Measurements from ENCODE around the gene TEX48.

TEX48 gene

DNA sequence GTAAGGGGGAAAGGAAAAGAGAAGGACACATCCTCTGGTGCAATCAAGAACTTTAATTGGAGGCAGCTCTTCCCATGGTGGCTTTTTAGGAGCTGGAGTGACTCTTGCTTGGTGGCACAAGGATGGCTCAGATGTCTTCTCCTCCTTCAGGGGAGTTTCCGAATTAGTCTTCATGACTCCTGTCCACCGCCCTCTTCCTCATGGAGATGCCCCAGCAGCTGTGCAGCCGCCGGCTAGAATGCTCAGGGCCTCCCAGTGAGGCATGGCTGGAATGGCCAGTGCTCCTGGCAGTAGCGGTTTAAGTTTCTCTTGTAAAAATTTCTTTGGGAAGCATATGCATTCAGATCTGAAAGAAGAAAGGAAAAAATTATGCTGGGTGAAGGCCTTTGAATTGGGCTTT, 15.6 kb downstream of the TEX48 start:
- DNase-seq, result no peak

DNA sequence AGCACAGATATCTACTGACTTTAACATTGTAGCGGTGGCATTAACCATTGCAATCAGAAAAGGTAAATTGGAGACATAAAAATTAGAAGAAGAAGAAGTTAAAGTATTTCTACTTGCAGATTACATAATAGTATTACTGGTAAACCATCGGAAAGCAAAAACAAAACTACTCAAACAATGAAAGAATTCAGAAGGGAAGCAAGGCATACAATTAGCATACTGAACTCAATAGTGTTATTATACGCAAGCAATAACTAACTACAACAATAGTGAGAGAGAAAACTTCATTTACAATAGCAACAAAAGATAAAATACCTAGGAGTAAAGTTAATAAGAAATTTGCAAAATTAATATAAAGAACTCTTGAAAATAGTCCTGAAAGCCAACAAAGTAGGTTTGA, 17.8 kb downstream of the TEX48 start:
- DNase-seq, result no peak

DNA sequence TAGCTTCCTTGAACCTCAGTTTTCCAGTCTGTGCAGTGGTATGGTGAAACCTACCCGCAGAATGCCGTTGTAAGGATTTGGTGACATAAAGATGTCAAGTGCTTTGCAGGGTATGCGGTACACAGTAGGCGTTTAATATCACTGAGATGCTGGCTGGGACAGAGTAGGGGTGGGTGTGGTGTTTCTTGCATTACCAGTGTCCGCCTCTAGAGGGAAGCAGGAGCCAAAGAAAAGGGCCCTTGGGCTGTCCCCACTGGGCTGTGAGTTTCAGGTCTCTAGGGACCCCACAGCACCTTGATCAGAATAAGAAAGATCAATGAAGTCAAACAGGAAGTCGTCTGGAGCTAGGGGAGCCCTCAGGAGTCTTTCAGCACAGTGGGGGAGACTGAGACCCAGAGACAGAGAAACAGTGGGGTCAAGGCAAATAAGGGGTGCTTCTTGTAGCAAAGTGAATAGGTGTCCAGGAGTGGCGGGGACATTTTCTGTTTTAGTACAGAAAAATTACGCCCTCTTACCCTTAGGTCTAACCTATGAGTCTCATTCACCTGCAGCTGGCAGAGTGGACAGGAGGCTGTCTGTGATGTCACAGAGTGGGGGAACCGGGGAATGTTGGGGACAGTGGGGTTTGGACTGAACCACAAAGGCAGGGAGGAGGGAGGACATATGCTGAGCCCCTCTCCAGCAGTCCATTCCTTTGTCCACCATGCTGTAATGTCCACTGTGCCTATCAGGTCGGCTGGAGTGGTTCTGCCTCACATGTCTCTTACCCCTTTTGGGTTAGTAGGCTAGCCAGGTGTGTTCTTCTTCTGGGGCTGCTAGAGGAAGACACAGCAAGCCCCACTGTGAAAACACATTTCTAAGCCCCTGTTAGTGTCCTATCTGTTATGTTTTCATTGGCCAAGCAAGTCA, 19.7 kb downstream of the TEX48 start:
- peak; percentile 54 to 56 for DNase-seq

DNA sequence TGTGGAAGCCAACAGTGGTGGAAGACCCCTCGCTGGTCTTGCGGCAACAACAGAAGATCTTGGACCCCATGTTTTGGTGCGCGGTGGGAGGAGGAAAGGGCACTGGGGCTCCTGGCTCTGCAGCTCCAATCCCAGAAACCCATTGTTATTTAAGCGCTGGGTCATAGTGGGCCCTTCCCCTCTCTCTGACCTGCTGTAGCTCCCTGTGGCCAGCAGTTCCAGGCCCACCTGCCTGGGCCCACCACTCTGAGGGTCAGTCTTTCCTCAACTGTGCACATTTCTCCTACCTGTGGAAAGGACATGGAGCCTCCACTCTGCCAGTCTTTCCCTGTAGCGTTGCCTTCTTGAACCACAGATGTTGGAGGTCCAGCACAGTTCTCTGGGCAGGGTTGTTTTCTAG, 24.3 kb downstream of the TEX48 start, which contains the start of gene TEX53:
TEX53 (minus strand) TSS at position 101 of the 400 bp plus-strand sequence; CDS start at position 70, 31 bp downstream.
- DNase-seq, result no peak

DNA sequence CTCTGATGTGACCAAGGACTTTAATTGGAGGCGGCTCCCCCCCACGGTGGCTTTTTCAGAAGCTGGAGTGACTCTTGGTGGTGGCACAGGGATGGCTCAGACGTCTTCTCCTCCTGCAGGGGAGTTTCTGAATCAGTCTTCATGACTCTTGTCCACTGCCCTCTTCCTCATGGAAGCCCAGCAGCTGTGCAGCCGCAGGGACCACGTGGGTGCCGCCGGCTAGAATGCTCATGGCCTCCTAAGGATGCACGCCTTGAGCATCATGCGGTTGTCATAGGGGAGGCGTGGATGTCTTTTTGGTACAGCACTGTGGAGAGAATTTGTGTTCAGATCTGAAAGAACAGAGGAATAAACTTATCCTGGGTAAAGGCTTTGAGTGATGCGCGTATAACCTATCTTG, 25.7 kb downstream of the TEX48 start:
- no peak for DNase-seq

DNA sequence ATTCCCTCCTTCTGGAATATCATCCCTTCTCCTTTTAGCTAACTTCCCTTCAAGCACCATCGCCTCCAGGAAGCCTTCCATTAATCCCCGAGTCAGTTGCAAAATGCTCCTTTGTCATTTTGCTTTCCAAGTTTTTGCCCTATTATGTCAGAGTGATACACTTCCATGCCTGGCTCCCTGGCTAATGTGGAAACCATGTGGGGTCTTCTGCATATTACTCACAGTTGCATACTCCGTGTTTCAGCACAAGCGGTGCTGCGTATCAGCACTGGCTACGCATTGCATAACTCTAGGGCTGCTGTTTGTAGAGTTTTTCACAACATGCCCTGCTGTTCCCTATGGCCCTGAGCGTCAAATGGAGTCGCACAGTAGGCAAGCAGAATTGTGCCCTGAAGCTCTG, 26.3 kb downstream of the TEX48 start:
- no peak for DNase-seq

DNA sequence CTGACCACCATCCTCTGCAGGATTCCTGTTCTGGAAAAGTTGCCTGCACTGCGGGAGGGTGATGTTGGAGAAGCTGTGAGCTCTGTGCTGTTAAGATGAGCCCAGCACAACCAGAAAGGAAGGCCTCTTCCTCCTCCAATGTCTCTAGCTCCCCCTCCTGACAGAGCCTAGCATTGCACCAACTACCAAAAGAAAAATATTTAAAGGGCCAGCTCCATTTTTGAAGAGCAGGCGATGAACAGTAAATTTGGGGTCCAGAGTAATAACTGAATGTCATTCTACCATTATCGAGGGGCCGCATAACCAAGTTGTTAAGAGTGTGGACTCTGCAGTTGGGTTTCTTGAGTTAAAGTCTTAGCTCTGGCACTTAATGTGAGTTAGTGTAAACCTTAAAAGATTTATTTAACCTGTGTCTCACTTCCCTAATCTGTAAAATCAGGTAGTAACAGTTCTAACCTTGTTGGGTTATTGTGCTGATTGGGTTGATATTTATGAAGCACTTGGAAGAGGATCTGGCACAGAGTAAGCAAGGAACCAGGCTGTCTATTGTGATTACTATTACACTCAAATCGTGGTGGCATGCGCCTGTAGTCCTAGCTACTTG, 28.3 kb downstream of the TEX48 start:
- DNase-seq, result peak; percentile 76 to 81

DNA sequence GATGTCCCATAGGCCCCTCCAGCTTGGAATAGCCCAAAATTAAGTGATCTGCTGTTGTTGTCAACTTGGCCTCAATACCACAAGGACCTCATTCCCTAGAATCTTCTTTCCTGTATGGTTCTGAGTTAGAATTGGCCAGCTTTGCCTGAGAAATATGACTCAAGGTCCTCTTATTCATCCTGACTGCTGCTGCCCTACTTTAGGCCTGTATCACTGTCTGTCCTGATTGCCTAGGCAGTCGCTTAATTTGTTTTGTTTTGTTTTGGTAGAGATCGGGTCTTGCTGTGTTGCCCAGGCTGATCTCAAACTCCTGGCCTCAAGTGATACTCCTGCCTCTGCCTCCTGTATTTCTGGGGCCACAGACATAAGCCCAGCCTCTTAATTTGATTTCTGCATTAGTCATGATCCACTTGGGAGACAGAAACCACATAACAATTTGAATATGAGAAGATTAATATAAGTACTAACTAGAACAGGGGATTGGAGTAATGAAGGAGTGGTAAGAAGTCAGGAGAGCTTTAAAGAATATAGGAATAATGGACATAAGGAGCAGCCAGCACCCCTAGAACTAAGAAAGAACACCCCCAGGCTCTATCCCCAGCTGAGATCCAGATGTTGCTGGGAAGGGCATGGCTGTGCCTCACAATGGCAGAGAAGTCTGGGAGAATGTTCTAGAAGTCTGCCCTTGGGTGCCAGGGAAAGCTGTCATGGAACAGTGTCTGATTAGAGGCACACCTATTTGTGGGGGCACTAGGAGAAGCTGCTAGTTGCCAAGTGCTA, 29.0 kb downstream of the TEX48 start:
- DNase-seq, result no peak

DNA sequence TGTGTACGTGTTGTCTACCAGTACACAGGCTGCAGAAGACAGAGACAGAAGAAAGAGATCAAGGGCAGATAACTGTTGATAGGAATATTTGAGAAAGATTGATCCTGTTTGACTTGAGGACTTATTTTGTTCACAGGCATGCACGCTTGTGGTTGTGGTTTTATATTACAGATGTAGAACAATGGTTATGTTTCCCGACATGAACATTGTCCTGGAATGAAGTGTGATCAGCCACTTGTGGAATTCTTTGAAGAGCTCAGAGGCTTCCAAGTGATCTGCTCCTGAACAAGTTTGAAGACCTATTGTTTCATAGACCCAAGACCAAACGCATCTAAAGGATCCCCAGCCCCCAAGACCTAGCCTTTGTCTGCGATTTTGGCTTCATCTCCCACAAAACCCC, 38.1 kb downstream of the TEX48 start:
- DNase-seq, result no peak

DNA sequence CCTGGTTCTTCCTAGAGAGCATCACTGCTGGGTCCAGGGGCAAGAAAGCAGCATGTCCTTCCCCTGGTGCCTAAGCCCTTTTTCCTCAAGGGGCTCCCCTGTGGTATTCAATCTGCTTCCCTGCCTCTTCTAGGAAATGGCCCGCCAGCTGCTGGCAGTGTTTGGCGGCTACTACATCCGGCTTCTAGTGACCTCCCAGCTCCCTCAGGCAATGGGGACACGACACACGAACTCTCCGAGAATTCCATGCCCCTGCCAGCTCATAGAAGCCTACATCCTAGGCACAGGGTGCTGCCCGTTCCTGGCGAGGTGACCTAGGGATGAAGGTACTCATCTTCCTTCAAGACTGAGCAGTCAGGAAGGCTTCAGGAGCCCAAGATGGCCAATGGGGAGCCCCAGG, 39.0 kb downstream of the TEX48 start:
- no peak for DNase-seq

DNA sequence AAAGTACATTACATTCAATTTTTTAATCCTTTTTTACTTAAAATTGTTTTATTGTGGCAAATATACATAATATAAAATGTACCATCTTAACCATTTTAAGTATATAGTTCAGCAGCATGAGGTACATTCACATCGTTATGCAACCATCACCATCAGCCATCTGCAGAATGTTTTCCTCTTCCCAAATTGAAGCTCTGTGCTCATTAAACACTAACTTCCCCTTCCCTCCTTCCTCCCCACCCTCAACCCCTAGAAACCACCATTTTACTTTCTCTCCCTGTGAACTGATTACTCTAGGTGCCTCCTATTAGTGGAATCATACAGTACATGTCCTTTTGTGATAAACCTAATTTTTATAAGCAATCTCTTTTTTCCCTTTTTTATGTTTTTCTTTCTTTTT, 40.0 kb downstream of the TEX48 start:
- no peak for DNase-seq

DNA sequence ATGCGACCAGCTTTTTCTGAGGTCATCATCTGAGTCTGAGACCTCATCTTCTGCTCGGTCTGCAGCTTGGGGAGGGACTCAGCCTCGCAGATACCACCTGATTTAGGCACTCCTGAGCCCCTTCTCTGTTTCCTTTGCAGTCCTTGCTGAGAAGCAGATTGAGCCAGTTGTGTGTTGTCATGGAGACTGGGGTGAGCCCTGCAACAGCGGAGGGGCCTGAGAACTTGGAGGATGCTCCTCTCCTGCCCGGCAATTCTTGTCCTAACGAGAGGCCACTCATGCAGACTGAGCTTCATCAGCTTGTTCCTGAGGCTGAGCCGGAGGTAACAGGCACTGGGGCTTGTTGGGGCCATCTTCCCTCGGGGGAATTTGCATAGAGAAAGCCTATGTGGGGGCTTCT, 43.6 kb downstream of the TEX48 start:
- no peak for DNase-seq

DNA sequence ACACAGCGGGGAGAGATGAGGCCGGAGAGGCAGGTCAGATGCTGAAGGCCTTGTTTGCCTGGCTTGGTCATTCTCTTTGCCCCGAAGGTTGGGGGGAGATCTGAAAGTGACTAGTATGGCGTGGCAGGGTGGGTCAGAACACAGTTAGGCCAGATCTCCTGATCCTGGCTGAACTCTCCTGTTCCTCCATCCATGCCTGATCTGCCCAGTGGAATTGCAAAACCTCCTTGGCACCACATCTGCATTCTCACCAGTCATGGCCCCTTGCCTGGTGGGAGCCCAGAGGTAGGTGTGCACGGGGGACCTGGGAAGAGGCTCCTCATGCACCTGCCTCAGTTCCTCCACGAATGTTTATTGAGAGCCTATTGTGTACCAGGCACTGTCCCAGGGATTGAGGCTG, 47.6 kb downstream of the TEX48 start:
- no peak for DNase-seq

DNA sequence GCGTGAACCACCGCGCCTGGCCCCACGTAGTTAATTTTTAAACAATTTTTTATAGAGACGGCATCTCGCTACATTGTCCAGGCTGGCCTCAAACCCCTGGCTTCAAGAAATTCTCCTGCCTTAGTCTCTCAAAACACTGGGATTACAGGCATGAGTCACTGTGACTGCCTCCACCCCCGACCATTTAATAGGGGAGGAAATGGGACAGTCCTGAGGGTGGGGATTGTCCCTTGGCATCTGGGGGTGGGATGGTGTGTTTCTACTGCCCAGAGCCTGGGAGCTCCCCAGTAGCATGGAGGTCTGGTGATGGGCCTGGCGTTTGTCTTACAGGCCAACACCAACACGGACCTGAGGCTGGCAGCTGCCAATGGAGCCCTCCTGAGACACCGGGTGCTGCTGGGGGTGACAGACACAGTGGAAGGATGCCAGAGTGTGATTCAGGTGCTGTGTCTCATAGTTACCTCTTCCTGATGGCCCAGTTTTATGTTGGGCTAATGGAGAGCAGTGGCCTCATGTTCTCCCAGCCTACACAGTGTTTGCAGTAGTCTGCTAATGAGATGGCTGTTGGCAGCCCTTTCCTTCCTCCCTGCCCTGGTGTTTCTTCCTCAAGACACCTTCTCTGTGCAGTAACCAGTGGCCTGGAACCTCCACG, 48.4 kb downstream of the TEX48 start:
- DNase-seq, result no peak

DNA sequence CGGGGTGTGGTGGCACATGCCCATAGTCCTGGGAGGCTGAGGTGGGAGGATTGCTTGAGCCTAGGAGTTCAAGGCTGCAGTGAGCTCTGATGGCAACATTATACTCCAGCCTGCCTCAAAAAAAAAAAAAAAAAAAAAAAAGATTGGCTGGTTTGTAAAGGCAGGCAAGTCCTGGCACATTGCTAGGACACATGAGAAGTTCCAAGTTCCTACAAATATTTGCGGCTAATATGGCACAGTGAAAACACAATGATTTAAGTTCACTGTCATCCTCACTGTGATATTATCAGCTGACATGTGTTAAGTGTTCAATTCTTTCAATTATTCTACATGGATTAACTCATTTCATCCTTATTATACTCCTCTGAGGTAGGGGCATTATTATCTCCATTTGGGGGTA, 50.8 kb downstream of the TEX48 start:
- DNase-seq, result no peak

DNA sequence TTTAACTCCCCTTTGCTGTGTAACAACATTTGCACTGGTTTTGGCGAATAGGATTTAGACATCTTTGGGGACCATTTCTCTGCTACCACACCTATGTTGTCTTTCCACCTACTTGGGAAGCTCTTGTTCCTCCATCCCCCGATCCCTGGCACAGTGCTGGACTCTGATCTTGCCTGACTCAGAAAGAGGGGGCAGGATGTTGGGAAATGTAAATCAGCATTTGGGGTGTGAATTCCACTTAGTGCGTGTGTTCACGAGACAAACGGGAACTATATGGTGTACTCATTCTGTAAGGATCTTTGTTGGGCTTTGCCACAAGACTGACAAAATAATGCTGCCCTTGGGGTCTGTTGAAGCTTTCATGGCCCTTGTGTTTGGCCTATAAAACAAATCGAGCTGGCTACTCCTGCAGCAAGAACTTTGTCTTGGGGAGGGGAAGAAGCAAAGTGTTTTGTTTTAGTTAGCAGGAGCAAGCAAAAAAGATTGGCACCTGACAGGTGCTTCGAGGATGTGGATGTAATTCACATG, 52.4 kb downstream of the TEX48 start:
- DNase-seq, result no peak

DNA sequence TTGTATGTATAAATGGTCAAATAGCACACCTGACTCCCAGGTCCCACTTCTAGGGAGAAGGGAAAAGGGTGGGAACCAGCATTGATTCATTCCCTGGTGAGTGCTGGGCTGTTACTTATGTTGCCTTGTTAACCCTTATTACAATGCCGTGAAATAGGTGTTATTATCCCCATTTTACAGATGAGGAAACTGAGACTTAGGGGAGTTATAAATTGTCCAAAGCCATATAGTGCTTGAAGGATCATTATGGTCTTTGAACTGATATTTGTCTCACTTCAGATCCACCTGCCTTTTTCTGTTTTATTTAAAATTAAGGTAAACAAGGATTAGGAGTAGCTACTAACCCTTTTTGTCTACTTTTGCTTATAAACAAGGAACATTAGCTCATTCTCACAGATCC, 54.4 kb downstream of the TEX48 start:
- no peak for DNase-seq

DNA sequence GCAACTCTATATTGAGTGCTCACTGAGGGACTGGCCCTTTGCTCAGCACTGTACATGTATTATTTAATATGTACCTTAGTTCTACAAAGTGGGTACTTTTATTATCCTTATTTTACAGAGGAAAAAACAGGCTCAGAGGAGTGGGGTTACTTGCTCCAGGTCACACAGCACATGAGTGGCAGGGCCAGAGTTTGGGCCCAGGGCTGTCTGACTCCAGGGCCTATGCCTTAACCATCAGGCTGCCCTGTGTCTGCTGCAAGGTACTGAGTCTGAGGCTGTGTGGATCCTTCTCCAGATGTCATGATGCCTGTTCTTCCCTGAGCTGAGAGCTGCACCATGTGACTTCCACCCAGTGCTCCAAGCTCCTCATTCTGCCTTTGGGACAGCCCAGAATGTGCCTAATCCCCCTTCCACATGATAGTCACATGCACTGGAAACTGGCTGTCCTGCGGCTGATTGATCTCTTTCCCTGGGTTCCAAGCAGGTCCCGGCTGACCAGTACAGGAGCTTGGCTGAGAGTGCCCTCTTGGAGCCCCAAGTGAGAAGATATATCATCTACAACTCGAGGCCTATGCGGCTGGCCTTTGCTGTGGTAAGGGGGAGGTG, 55.5 kb downstream of the TEX48 start:
- no peak for DNase-seq

DNA sequence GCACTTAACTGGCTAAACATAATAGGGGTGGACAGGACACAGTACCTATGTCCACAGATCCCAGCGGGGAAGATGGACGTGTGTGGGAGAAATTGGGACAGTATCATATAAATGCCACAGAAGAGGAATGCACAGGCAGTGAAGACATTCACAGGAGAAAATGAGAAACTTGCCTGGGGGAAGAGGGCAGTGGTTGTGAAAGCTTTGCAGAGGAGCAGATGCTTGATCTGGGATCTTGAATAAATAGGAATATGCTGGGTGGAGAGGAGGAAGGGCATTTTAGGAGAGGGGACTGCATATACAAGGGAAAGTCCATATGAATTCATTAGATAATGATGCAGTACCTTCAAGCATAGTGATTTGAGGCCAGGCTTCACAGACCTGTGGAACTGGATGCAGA, 57.3 kb downstream of the TEX48 start:
- no peak for DNase-seq

DNA sequence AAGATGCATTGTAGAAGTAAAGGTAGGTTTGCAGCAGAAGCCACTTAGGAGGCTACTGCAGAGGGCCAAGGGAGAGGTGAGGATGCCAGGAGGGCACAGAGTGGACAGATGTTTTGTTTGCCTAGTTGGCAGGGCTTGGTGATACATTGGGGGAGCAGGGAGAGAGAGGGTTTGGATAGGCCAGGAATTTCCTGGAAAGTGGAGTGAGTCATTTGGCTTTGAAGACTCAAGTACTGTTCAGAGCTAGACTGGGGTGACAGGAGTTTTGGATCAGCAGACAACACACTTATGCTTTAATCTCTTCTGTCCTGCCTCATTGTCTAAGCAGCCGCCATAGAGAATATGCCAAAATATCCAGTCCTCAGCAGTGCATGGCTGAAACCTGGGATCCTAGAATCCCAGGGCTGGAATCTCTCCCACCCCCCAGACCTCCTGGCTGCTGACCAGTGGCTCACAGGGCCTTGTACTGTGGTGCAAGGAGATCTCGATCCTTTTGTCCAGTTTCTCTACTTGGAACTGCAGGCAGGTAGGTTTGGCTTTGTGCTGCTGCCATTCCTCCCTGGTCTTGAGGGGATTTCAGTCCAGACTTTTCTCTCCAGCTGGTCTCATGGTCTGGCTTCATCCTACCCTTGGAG, 59.9 kb downstream of the TEX48 start:
- DNase-seq, result no peak

DNA sequence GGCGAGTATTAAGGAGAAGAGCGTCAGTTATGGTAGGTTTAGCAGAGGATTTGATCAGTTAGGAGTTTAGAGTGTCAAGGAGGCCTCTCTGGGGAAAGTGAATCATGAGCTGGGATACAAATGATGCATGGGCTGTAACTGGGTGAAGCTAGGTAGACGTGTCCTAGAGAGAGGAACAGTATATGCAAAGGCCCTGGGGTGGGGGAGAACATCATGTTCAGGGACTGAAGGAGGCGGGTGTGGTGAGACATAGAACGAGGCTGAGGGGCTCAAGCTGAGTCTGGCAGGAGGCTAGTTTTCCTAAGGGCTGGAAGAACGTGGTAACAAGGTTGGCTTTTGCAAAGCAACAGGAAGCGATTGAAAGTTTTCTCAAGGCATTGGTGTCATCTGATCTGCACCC, 60.4 kb downstream of the TEX48 start:
- DNase-seq, result no peak

DNA sequence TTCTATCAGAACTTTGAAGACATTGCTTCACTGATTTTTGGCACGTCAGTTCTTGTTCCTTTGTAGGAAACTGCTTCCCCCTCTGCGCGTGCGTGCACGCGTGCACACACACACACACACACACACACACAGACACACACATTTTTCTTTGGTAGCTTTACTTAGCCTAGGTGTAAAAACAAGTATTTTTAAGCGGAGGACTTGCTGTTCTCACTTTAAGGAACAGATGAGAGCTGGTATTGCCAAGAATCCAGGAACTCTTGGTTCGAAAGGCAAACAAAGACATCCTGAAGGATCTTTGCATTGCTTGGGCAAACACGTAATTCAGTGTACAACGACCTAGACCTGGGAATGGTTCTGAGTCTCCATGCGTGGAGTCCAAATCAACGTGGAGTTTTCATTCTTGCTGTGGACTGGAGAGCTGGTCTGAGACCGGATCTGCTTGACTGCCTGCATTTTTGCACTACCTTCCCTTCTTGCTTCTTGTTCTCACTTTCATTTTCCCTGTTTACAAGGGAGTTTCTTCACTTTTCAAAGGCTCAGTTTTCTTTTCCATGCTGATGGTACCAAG, 62.7 kb downstream of the TEX48 start:
- no peak for DNase-seq
